ENCODE data around the gene MMP24OS.
A peak's percentile ranks its signal among the peaks of the same experiment; 100 is the strongest.

The MMP24OS gene

DNA sequence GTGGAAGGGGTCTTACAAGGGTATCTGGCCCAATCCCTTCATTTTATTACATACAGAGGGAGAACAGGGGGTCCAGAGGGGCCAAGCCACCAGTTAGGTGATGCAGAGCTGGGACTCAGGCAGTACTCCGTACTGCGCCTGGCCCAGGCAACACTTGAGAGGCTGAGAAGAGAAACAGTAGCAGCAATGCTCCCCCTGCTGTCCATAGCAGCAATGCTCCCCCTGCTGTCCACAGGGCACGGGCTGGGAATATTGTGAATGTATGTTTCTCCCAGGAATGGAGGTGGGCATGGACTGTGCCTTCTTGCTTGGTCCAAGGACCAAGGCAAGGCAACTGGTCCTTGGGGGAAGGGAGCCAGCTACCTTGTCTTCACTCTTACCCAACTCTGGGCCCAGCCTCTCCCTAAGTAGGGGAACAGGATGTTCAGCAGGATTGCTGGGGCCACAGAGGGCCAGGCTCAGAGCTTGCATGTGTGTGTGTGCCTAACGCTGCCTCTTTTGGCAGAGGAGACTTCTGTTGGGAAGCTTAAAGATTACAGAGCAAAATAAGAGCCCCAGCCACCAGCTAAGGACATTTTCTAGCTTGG, 29.1 kb upstream of the MMP24OS start:
- no peak for DNase-seq (ENCODE audit: low read depth in 2 of 2)

DNA sequence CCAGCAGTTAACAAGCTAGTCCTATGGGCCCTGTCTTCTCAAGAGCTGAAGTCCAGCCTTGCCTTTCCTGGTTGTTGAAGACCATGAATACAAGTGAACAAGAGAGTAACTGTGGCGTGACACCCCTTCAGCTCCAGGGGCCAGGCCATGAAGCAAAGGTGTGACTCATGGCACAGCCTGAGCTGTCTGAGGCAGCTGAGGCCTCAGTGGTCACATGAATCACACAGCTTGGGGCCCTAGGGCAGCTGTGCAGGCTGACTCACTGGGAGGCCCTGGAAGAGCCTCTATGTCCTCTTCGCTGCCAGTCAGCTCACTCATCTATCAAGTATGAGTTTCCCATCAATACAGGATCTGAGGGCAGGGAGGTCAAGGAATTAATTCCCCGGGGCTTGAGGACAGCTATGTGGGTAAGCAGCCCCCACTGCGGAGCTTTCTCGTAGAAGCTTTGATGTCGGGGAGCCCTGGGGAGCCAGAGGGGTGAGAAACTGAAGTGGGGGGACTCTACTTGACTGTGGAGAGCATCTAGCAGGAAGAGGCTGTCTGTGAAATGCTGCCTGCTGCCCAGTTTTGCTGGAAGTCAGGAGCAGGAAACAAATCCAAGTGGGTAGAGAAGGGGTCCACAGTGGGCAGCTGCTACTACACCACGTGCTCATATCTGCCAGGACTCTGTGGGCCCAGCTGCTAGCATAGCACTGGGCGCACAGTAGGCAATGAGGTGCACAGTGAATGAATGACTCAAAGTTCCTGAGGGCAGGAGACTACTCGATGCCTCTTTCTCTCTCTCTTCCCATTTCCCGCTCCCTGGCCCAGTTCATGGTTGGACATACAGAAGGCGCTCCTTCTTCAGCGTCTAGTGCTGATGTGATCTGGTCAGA, 28.0 kb upstream of the MMP24OS start:
- peak; percentile 67 to 76 for DNase-seq (ENCODE audit: low read depth in 2 of 2)

- DNase-seq (ENCODE audit: low read depth in 2 of 2): no peak
Measured at GRCh38 chr20:35304956-35305355, 27.0 kb upstream of the MMP24OS start.

- DNase-seq (ENCODE audit: low read depth in 2 of 2): peak; percentile 60 to 78
Measured at GRCh38 chr20:35303735-35304491, 26.0 kb upstream of the MMP24OS start.

DNA sequence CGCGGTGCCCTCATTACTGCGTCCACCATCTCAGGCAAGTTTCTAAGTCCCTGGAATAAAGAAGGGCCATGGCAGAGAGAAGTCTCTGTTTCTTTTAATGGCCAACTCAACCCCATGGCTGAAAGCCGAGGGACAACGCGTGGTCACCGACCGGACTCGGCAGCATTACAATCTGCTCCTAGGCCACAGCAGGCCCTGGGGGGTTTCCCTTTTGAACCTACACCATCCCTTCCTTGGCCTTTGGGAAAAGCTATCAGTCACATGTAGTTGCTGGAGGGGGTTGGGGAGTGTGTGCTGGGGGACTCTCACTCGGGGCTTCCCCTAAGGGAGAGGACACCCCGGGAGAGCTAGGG, 25.4 kb upstream of the MMP24OS start:
- DNase-seq (ENCODE audit: low read depth in 2 of 2): no peak

GRCh38 chr20:35302421-35303335, 24.8 kb upstream of the MMP24OS start:
- DNase-seq (ENCODE audit: low read depth in 2 of 2): no peak

DNA sequence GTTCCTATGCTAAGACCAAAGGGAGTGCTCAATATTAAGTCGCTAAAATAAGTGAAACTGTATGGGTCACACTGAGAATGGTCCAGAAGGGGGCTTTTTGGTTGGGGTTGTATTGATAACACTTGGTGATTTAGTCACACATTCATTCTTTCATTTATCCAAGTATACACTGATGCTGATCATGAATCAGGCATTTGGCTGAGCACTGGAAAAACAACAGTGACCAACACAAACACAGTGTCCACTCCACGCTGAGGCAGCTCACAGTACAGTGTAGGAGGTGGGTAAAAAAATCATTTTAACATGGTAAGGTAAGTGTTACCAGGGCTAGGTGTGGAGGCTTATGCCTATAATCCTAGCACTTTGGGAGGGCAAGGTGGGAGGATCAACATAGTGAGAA, 23.5 kb upstream of the MMP24OS start:
- no peak for DNase-seq (ENCODE audit: low read depth in 2 of 2)

DNA sequence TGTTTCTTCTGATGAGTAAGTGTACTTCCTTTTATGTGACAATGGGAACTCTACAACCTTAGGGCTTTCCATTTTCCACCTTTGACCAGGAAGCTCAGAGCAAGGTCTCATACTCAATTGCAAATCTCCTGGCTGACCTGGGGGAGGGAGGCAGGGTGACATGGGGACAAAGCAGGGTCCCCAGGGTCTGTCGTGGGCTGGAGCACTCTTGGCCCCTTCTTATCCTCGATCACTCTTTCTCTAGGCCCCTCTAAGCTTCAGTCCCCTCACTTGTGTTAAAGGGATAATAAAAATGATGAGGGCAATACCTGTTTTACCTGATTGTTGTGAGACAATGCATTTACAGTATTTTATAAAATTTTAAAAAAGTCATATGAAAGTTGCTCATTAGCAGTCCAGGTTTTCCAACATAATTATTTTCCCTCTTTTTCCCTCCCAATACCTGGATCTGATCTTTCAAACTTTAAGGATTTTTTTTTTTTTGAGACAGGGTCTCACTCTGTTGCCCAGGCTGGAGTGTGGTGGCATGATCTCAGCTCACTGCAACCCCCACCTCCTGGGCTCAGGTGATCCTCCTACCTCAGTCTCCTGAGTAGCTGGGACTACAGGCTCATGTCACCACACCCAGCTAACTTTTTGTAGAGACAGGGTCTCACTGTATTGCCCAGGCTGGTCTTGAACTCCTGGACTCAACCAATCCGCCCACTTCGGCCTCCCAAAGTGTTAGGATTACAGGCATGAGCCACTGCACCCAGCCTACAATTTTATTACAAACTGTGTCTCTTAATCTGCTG, 22.7 kb upstream of the MMP24OS start:
- DNase-seq (ENCODE audit: low read depth in 2 of 2): no peak

DNA sequence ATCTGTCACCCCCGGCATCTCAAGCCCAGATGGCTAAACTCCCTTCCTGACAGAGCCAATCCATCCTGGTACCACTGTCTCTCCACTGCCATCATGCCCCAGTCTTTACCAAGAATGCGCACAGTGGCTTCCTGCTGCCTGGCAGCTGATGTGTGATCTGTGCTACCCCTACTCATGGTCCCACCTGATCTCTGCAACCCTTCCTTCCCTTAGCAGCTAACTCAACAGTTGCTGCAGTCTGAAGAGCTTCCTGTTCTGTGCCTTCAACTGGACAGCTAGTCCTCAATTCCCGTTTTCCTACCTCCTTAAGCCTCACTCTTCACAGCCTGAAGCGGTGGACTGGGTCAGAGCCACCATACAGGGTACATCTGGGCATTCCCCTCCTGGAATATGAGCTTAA, 21.9 kb upstream of the MMP24OS start:
- DNase-seq (ENCODE audit: low read depth in 2 of 2): no peak

DNA sequence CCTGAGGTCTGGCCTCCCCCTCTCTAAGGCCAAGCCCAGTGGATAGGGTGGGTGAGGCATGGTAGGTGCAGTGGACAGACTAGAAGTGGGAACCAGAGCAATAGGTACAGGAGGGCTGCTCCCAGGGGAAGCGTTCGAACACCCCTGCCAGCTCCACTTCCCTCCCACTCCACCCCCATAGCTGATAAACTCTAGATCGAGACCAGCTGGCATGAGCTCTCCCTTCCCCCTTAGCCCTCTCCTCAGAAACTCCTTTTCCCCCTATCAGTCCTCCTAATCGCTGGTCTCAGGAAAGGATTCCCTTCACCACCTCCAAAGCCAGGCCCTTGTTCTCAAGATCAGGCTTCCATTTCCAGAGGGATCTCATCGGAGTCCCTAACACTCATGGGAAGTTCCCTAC, 20.3 kb upstream of the MMP24OS start:
- no peak for DNase-seq (ENCODE audit: low read depth in 2 of 2)

GRCh38 chr20:35297740-35298139, 19.8 kb upstream of the MMP24OS start:
- DNase-seq (ENCODE audit: low read depth in 2 of 2): no peak

DNA sequence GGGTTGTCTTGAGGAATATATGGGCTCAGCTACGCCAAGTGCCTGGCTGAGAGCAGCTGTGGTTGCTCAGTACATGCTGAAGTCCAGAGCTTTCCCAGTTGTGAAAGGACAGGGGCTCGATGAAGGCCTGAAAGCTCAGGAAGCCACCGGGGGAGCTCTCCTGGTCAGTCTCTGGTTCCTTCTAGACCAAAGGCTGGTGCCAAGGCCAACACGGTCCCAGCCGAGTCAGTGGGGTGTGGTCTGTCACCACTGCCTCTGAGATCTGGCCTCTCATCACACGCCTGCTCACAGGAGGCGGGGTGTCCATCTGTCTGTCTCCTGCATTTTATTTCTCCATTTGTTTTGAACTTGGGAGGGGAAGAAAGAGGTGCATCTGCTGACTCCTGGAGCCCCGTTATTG, 19.2 kb upstream of the MMP24OS start:
- no peak for DNase-seq (ENCODE audit: low read depth in 2 of 2)

GRCh38 chr20:35296101-35296554, 18.2 kb upstream of the MMP24OS start:
- DNase-seq (ENCODE audit: low read depth in 2 of 2): no peak

DNA sequence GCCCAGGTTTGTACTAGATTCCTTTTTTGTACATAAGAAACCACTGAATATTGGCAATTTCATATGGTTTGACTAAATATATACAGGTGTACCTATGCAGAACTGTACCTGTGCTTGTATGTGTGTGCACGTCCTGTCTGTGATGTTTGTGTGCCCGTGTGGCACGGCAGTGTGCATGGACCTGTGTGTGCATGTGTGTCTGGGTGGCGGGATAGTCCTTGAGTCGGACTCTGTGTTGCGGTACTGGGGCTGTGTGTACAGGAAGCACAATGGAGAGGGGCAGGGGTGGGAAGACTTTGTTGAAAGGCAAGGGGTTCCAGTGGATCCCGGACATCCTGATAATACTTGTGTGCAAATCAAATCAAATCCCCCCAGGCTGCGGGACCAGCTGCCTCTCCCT, 17.8 kb upstream of the MMP24OS start:
- no peak for DNase-seq (ENCODE audit: low read depth in 2 of 2)

DNA sequence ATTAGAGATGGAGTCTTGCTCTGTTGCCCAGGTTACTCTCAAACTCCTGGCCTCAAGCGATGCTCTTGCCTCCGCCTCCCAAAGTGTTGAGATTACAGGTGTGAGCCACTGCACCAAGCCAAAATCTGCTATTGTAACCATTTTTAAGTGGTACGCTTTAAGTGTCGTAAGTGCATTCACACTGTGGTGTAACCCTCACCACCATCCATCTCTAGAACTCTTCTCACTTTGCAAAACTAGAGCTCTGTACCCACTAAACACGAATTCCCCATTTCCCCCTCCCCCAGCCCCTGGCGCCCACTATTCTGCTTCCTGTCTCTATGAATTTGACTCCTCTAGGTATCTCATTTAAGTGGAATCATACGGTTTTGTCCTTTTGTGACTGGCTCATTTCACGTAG, 17.1 kb upstream of the MMP24OS start:
- DNase-seq (ENCODE audit: low read depth in 2 of 2): no peak

DNA sequence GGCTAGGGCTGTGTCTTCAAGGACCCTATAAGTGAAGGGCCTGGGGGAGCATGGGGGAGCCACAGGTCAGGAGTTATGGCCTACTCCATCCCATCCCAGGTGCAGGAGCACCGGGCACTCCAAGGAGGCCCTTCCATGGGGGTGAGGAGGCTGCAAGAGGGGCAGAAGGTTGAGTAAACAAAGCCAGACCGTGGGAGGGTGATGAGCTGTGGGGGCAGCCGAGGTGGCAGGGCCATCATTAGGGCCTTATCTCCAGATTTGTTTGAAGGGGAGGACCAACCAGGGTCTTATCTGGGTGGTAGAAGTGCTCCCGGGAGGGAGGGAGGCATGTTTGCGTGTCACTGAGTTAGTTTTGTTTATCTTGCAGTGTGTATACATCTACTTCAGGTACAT, 16.4 kb upstream of the MMP24OS start:
- no peak for DNase-seq (ENCODE audit: low read depth in 2 of 2)

GRCh38 chr20:35293303-35294292, 15.7 kb upstream of the MMP24OS start:
- no peak for DNase-seq (ENCODE audit: low read depth in 2 of 2)

DNA sequence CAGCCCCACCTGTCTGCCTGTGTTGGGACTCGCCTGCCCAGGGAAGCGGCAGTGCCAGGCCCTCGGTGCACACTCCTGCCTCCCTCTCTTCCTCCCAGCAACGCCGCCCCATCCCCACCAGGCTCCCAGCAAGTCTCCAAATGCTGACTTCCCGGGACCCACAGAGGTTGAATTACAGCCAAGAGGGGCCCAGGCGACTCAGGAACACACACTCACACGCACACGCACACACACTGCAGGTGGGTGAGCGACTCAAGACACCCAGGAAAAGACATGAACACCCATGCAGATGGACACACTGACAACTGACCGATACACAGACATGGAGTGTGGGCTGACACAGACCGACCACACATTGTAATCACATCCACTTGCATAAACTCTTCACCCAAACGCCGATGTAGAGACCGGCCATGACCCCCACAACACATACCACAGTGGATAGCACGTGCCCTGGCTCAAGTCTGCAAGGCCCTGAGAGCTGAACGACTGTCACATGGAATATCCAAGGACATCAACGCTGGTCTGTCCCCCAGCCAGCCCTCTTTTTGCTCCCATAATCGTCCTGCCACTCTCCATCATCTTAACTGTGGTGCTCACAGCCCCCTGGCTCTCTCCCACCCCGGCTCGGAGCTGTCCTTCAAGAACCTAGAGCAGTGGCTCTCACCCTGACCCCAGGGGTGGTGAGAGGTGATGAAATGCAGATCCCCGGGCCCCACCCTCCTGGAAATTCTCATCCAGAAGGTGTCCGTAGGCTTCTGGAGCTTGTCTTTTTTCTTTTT, 14.8 kb upstream of the MMP24OS start:
- no peak for DNase-seq (ENCODE audit: low read depth in 2 of 2)
